IPS-18a (cell line): ENCODE results near the gene UGGT1.

Experiments
- H3K27ac ChIP-seq: one replicate; pipeline ENCODE4 v1.5.1; 2013; ENCODE audit warnings: low read length
- H3K27me3 ChIP-seq: one replicate; pipeline ENCODE4 v1.6.1; 2013; ENCODE audit warnings: mild to moderate bottlenecking, low read length; ENCODE audit not compliant: control insufficient read depth, insufficient read depth
- H3K36me3 ChIP-seq: one replicate; pipeline ENCODE4 v1.6.1; 2013; ENCODE audit warnings: low read depth, low read length; ENCODE audit not compliant: control insufficient read depth
- H3K4me1 ChIP-seq: one replicate; pipeline ENCODE4 v1.6.1; 2013; ENCODE audit warnings: low read depth, low read length; ENCODE audit not compliant: control insufficient read depth
- H3K4me3 ChIP-seq: one replicate; pipeline ENCODE4 v1.5.1; 2013; ENCODE audit warnings: low read length
- H3K9ac ChIP-seq: one replicate; pipeline ENCODE4 v1.6.1; 2013; ENCODE audit warnings: mild to moderate bottlenecking, low read length, moderate library complexity
- H3K9me3 ChIP-seq: one replicate; pipeline ENCODE4 v1.6.1; 2013; ENCODE audit warnings: low read depth, low read length; ENCODE audit not compliant: control insufficient read depth

The UGGT1 gene

DNA sequence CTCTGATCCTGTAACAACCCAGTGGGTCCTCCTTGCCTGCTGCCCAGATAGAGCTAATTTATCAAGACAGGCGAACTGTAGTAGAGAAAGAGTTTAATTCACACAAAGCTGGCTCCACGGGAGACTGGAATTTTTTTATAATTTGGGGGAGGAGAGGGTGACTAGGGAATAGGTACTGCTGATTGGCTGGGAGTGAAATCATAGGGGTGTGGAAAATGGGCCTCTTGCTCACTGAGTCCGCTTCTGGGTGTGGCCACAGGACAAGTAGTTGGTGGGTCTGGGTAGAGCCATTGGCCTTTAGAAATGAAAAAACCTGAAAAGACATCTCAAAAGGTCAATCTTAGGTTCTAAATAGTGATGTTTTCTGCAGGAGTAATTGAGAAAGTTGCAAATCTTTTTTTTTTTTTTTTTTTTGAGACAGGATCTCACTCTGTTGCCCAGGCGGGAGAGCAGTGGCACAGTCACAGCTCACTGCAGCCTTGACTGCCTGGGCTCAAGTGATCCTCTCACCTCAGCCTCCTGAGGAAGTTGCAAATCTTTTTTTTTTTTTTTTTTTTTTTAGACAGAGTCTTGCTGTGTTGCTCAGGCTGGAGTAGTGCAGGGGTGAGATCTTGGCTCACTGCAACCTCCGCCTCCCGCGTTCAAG is 14.4 kb upstream of the UGGT1 start:
- Histone ChIP-seq H3K9ac (no peak overlapping the region), H3K27me3 (no peaks in the 10 kb centered on the region), H3K36me3 (no peaks in the 10 kb centered on the region), H3K4me1 (no peaks in the 10 kb centered on the region), H3K27ac (no peak overlapping the region), H3K9me3 (no peaks in the 10 kb centered on the region), H3K4me3 (no peak overlapping the region)

DNA sequence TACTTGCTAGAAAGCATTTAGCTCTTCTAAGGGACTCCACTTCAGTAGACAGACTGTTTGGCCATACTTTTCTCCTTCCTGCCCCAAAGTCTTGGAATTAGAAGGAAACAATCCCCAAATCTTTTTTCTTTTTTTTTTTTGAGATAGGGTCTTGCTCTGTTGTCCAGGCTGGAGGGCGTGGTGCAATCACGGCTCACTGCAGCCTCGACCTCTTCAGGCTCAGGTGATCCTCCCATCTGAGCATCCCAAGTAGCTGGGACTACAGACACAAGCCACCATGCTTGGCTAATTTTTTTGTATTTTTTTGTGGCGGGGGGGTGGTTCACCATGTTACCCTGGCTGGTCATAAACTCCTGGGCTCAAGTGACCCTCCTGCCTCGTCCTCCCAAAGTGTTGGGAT is 6.2 kb upstream of the UGGT1 start:
- no peak overlapping the region for H3K9ac ChIP-seq
- H3K4me3 ChIP-seq: no peak overlapping the region
- no peaks in the 10 kb centered on the region for H3K9me3 ChIP-seq
- H3K4me1 ChIP-seq: no peaks in the 10 kb centered on the region
- no peaks in the 10 kb centered on the region for H3K27me3 ChIP-seq
- no peaks in the 10 kb centered on the region for H3K36me3 ChIP-seq
- no peak overlapping the region for H3K27ac ChIP-seq

DNA sequence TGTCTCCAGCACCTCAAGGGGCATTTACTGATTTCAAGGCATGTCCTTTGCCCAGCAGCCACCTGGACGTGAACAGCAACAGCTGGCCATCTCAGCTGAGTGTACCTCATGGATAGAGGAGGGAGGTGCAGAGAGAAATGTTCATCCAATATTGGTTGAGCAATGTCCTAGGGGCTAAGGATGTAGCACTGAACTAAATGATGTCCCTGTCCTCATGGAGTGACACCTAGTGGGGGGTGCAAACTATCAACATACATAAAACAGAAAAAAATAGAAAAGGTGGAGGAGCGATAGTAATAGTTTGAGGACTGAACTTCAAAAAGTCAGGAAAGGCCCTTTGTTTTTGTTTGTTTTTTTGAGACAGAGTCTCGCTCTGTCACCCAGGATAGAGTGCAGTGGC is 4.8 kb upstream of the UGGT1 start:
- Histone ChIP-seq H3K4me3 (no peak overlapping the region), H3K4me1 (no peaks in the 10 kb centered on the region), H3K27me3 (no peaks in the 10 kb centered on the region), H3K9me3 (no peaks in the 10 kb centered on the region), H3K36me3 (no peaks in the 10 kb centered on the region), H3K9ac (no peak overlapping the region), H3K27ac (no peak overlapping the region)

DNA sequence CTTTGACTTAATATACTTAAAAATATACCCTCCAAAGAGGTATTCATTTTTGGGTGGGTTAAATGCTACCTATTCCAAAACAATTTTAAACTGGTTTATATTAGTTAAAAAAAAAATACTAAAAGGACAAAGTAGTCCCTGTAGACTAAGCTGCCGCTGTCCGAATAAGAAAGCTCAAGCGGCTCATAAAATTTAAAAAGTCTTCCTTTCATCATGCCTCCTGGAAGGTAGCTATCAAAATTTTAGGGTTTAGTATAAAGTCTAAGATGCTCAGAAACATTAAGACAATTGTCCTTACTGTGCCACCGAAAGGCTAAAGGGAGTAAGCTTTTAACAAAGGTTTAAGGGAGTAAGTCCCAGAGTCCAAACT is 440 bp upstream of the UGGT1 start:
- no peaks in the 10 kb centered on the region for H3K36me3 ChIP-seq
- H3K27ac ChIP-seq: no peak overlapping the region
- no peaks in the 10 kb centered on the region for H3K4me1 ChIP-seq
- H3K4me3 ChIP-seq: peak overlapping the region; percentile 90
- no peaks in the 10 kb centered on the region for H3K9me3 ChIP-seq
- H3K27me3 ChIP-seq: no peaks in the 10 kb centered on the region
- peak overlapping the region; percentile 80 for H3K9ac ChIP-seq

DNA sequence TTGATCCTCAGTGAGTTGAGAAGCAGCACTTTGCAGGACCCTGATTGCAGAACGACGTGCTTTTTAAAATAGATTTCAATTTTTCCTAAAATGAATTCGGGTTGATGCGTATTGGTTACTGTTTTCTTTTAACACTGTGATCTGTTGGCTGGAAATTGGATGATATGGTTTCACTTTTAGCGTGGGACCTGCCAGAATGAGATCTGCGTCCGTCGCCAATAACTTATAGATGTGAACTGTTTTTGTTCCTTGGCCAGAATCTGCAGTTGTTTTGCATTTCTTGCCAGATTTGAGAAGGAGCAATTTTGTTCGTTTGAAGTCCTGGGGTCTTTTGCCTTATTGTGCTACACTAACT is 703 bp downstream of the UGGT1 start:
- peak overlapping the region; percentile 90 for H3K4me3 ChIP-seq
- no peaks in the 10 kb centered on the region for H3K4me1 ChIP-seq
- no peaks in the 10 kb centered on the region for H3K27me3 ChIP-seq
- peak overlapping the region; percentile 74 for H3K9ac ChIP-seq
- no peaks in the 10 kb centered on the region for H3K36me3 ChIP-seq
- H3K27ac ChIP-seq: no peak overlapping the region
- H3K9me3 ChIP-seq: no peaks in the 10 kb centered on the region

DNA sequence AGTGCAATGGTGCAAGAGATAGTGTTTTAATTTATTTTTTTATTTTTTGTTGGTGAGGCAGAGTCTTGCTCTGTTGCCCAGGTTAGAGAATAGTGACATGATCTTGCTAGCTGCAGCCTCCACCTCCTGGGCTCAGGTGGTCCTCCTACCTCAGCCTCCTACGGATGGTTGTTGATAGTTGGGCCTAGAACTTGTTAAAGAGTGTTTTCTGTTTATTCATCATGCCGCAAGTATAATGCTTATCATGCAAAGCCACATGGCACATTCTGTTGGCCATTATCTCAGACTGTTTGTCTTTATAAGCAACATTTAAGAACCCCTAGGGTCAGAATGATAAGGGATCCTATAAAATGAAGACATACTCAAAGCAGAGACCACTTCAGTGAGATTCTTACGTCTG is 1.7 kb downstream of the UGGT1 start:
- Histone ChIP-seq H3K9ac (no peak overlapping the region), H3K27me3 (no peaks in the 10 kb centered on the region), H3K4me1 (no peaks in the 10 kb centered on the region), H3K27ac (no peak overlapping the region), H3K4me3 (peak overlapping the region; percentile 90), H3K36me3 (no peaks in the 10 kb centered on the region), H3K9me3 (no peaks in the 10 kb centered on the region)

DNA sequence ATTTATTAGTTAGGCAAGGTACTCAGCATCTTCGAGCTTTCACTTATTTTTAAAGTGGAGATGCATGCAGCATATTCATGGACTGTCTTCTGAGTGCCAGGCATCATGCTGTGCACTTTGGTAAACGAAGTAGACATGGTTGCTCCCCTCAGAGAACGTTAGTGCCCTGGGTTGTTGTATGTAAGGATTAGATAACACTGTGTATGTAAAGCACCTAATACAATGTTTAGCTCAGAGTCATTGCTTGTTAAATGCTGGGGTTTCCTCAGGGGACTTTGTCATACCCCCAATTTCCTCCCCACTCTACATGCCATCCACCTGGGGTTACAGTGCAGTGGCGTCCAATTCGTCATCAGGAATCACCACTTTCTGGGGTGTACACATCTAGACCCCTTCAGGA is 2.8 kb downstream of the UGGT1 start:
- Histone ChIP-seq H3K27ac (no peak overlapping the region), H3K4me3 (no peak overlapping the region), H3K27me3 (no peaks in the 10 kb centered on the region), H3K9ac (no peak overlapping the region), H3K36me3 (no peaks in the 10 kb centered on the region), H3K9me3 (no peaks in the 10 kb centered on the region), H3K4me1 (no peaks in the 10 kb centered on the region)

DNA sequence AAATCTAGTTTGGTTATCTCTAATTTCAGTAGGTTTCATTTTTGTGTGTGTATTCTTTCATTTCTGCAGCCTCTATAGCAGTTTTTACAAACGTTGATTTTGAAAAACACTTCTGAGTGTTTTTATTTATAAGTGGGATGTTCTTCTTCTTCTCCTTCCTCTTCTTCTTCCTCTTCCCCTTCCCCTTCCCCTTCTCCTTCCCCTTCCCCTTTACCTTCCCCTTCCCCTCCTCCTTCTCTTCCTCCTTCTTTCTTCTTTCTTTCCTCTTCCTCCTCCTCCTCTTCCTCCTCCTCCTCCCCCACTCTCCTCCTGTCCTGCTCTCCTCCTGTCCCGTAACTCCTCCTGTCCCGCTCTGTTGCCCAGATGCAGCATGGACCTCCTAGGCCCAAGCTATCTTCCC is 4.2 kb downstream of the UGGT1 start:
- H3K27ac ChIP-seq: no peak overlapping the region
- H3K9me3 ChIP-seq: no peaks in the 10 kb centered on the region
- no peak overlapping the region for H3K9ac ChIP-seq
- no peaks in the 10 kb centered on the region for H3K36me3 ChIP-seq
- no peaks in the 10 kb centered on the region for H3K4me1 ChIP-seq
- H3K4me3 ChIP-seq: no peak overlapping the region
- H3K27me3 ChIP-seq: no peaks in the 10 kb centered on the region

DNA sequence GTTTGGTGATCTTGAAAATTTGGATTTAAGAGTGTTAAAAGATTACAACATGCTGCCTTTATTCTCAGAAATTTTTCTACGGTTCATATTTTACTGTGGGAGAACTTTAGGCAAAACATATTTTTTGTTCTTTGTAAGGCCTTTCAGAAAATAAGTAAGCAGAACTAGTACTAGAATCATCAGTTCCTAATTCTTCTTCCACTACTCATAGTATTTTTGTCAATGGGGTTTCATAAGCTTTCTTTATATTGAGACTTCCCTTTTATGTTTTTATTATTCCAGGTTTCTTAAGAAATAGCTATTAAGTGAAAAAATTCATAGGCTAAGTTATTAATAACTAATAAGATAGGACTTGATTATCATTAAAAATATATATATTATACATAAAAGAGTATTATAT is 12.4 kb downstream of the UGGT1 start:
- Histone ChIP-seq H3K4me3 (no peak overlapping the region), H3K36me3 (peaks cover 19% of the 10 kb centered on the region)

DNA sequence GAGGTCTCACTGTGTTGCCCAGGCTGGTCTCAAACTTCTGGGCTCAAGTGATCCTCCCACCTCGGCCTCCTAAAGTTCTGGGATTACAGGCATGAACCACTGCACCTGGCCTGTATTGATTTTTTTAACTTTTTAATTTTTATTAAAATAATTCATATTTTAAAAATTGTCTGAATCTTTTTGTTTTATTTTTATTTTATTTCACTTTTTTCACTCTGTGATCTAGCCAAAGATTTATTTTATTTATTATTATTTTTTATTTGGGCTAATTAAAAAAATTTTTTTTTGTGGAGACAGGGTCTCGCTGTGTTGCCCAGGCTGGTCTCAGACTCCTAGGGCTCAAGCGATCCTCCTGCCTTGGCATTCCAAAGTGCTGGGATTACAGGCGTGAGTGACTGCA is 14.1 kb downstream of the UGGT1 start:
- Histone ChIP-seq H3K9ac (no peak overlapping the region), H3K27ac (no peak overlapping the region), H3K4me3 (no peak overlapping the region), H3K9me3 (no peaks in the 10 kb centered on the region), H3K27me3 (no peaks in the 10 kb centered on the region), H3K4me1 (no peaks in the 10 kb centered on the region), H3K36me3 (peaks cover 26% of the 10 kb centered on the region)

More for the DNA sequence above, 12.4 kb downstream of the UGGT1 start:
- Histone ChIP-seq H3K9me3 (no peaks in the 10 kb centered on the region), H3K4me1 (no peaks in the 10 kb centered on the region), H3K27me3 (no peaks in the 10 kb centered on the region), H3K9ac (no peak overlapping the region), H3K27ac (no peak overlapping the region)

DNA sequence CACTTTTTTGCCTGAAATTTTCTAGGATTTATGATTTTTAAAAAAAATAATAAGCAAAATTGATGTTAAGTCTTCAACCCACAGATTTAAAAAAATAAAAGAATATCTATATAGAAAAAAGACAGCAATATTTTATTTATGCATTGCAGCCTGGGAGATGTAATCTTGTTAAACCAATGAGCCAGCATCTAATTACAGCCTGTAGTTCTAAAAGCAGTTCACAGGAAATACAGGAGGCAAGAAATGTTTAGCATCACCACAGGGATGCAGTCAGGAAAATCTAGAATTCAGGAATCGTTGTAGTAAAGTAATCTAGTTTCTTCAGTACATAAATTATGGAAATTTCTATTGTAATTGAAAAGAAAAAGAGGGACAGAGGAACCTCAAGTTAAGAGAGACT is 17.2 kb downstream of the UGGT1 start:
- Histone ChIP-seq H3K4me3 (no peak overlapping the region), H3K9me3 (no peaks in the 10 kb centered on the region), H3K27ac (no peak overlapping the region), H3K9ac (no peak overlapping the region), H3K4me1 (no peaks in the 10 kb centered on the region), H3K27me3 (no peaks in the 10 kb centered on the region), H3K36me3 (peaks cover 31% of the 10 kb centered on the region)

DNA sequence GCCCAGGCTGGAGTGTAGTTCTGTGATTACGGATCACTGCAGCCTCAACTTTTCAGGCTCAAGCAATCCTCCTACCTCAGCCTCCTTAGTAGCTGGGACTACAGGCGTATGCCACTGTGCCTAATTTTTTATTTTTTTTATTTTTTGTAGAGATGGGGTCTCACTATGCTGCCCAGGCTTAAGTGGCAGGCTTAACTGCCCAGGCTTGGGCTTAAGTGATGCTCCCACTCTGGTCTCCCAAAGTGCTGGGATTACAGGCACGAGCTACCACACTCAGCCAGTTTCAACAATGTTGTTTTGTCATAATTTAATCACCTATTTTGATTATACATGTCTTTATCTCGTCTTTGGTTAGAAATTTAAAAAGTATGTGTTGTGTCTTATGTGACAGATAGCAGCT is 18.2 kb downstream of the UGGT1 start:
- Histone ChIP-seq H3K9ac (no peak overlapping the region), H3K27ac (no peak overlapping the region), H3K4me1 (no peaks in the 10 kb centered on the region), H3K27me3 (no peaks in the 10 kb centered on the region), H3K9me3 (no peaks in the 10 kb centered on the region), H3K36me3 (peaks cover 30% of the 10 kb centered on the region), H3K4me3 (no peak overlapping the region)
